Breast epithelium (tissue), 3 donors: ENCODE data around the gene RBM27.
"Not testable (repeated sequence)": the region's sequence is repeated elsewhere in the genome, so short reads cannot be mapped to it uniquely, and the experiment has no call there.

Source experiments
- POLR2A ChIP-seq: fragments of 450-650 bp; IDR thresholded peaks from one replicate; pipeline ENCODE4 v1.6.1; 2016; ENCODE audit warnings: antibody characterized with exemption, mild to moderate bottlenecking, moderate library complexity
- POLR2AphosphoS5 ChIP-seq, 3 donors: sonication (generic); formaldehyde crosslinking; IDR thresholded peaks; one replicate each; pipeline ENCODE4 v1.6.1; 2017; ENCODE audit warnings: antibody characterized with exemption in 3 of 3
- TF ChIP-seq, protein P1 (sequence below), 3 donors: fragments of 450-650 bp; IDR thresholded peaks; one replicate each; pipeline ENCODE4 v1.5.1; 2016 to 2017; ENCODE audit warnings: antibody characterized with exemption in 3 of 3, mild to moderate bottlenecking in 3 of 3, moderate library complexity in 3 of 3

DNA sequence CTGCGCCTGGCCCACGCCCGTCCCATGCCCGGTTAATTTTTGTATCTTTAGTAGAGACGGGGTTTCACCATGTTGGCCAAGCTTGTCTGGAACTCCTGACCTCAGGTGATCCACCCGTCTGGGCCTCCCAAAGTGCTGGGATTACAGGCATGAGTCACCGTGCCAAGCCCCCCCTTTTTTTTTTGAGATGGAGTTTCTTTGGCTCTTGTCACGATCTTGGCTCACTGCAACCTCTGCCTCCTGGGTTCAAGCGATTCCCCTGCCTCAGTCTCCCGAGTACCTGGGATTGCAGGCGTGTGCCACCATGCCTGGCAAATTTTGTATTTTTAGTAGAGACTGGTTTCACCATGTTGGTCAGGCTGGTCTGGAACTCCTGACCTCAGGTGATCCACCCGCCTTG lies 1.6 kb upstream of the RBM27 start:
- TF ChIP-seq, protein P1, sequence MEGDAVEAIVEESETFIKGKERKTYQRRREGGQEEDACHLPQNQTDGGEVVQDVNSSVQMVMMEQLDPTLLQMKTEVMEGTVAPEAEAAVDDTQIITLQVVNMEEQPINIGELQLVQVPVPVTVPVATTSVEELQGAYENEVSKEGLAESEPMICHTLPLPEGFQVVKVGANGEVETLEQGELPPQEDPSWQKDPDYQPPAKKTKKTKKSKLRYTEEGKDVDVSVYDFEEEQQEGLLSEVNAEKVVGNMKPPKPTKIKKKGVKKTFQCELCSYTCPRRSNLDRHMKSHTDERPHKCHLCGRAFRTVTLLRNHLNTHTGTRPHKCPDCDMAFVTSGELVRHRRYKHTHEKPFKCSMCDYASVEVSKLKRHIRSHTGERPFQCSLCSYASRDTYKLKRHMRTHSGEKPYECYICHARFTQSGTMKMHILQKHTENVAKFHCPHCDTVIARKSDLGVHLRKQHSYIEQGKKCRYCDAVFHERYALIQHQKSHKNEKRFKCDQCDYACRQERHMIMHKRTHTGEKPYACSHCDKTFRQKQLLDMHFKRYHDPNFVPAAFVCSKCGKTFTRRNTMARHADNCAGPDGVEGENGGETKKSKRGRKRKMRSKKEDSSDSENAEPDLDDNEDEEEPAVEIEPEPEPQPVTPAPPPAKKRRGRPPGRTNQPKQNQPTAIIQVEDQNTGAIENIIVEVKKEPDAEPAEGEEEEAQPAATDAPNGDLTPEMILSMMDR (IDR thresholded peaks at IDR 0.05), result not testable (repeated sequence)
- TF ChIP-seq POLR2A; POLR2AphosphoS5 (IDR thresholded peaks at IDR 0.05): not testable (repeated sequence)
